ENCODE measurements around the gene HYDIN. TPM values are rescaled to one million over a fixed set of nuclear protein-coding genes. Genes with fewer than 3 reads are reported as not detected.

Gene HYDIN
- total and polyA plus RNA-seq, 4 donors: 0.14 to 3.0 (median 0.60) TPM

DNA sequence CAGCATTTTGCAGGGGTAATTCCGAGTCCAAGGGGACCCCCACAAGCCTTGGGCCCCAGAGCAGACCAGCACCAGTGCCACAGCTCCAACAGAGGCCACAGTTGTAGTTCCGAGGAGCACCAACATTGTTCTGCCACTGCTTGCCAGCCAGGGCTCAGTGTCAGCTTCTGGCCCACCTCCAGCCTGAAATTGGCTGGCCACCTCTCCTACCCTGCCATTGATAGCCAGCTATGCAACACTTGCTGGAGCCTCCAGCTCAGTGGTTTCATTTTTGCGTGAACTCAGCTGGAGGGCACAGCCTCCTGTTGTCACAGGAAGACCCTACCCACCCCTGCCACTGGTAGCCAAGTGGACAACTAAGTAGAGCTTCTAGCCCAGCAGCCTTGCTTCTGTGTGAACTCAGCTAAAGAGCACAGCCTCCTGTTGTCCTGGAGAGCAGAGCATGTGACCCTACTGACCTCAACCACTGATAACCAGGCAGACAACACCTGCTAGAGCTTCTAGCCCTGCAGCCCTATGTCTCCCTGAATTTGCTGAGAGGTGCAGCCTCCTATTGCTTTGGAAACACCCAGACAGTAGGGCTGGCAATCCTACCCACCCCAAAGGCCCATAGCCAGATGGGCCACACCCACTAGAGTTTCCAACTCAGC, 24.9 kb downstream of the HYDIN start:
- Histone ChIP-seq H3K27me3 (ENCODE audit: control insufficient read depth in 4 of 4, insufficient read depth in 4 of 4, low read length in 3 of 4) (no peaks in the 10 kb centered on the region), H3K4me3 (ENCODE audit: low read depth in 1 of 3, low read length in 3 of 3) (no peak overlapping the region), H3K36me3 (ENCODE audit: control insufficient read depth in 4 of 4, insufficient read depth in 3 of 4, low read depth in 1 of 4, low read length in 3 of 4) (no peaks in the 10 kb centered on the region), H3K4me1 (ENCODE audit: control insufficient read depth in 4 of 4, insufficient read depth in 4 of 4, low read length in 3 of 4) (no peaks in the 10 kb centered on the region), H3K27ac (ENCODE audit: low read depth in 1 of 2, low read length in 2 of 2) (no peak overlapping the region), H3K9me3 (ENCODE audit: control insufficient read depth in 4 of 4, low read length in 3 of 4) (peaks cover 0 to 9% (median 3%) of the 10 kb centered on the region in 4 donors), H3K9ac (ENCODE audit: low read depth in 1 of 2, low read length in 2 of 2) (no peak overlapping the region)
- peak; percentile 8 for TF ChIP-seq SP1 (IDR thresholded peaks at IDR 0.05)
- peak in 1 of 2 donors; percentile 48 for TF ChIP-seq RXRA (IDR thresholded peaks at IDR 0.05)
- TF ChIP-seq JUND (IDR thresholded peaks at IDR 0.05): no peak
- peak in 1 of 2 donors; percentile 42 for TF ChIP-seq RAD21 (IDR thresholded peaks at IDR 0.05)
- no peak for DNase-seq (ENCODE audit: low spot score)
- WGBS: 41% methylated on average over 3 of the region's 3 CpGs

DNA sequence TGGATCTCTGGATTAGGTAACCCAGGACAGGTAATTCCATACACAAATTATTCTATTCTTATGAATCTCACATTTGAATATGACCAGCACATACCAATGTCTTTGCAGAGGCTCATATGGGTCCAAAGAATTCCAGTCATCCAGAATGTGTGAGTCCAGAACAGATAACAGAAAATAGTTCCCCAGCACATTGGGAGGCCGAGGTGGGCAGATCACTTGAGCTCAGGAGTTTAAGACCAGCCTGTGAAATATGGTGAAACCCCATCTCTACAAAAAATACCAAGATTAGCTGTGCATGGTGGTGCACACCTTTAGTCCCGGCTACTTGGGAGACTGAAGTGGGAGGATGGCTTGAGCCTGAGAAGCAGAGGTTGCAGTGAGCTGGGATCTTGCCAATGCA, 26.9 kb downstream of the HYDIN start:
- no peaks in the 10 kb centered on the region for H3K27me3 ChIP-seq (ENCODE audit: control insufficient read depth in 4 of 4, insufficient read depth in 4 of 4, low read length in 3 of 4)
- no peak overlapping the region for H3K4me3 ChIP-seq (ENCODE audit: low read depth in 1 of 3, low read length in 3 of 3)
- H3K9ac ChIP-seq (ENCODE audit: low read depth in 1 of 2, low read length in 2 of 2): no peak overlapping the region
- TF ChIP-seq, protein P1, sequence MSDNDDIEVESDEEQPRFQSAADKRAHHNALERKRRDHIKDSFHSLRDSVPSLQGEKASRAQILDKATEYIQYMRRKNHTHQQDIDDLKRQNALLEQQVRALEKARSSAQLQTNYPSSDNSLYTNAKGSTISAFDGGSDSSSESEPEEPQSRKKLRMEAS (IDR thresholded peaks at IDR 0.05): no peak
- TF ChIP-seq, protein P2, sequence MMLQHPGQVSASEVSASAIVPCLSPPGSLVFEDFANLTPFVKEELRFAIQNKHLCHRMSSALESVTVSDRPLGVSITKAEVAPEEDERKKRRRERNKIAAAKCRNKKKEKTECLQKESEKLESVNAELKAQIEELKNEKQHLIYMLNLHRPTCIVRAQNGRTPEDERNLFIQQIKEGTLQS (IDR thresholded peaks at IDR 0.05): no peak
- TF ChIP-seq NR2F2 (IDR thresholded peaks at IDR 0.05) (no peak), RAD21 (IDR thresholded peaks at IDR 0.05) (no peak), FOXA2 (IDR thresholded peaks at IDR 0.05) (no peak), HNF4G (IDR thresholded peaks at IDR 0.05) (no peak), HNF4A (conservative IDR thresholded peaks at IDR 0.05) (no peak), YY1 (IDR thresholded peaks at IDR 0.05) (no peak)
- TF ChIP-seq, protein P3, sequence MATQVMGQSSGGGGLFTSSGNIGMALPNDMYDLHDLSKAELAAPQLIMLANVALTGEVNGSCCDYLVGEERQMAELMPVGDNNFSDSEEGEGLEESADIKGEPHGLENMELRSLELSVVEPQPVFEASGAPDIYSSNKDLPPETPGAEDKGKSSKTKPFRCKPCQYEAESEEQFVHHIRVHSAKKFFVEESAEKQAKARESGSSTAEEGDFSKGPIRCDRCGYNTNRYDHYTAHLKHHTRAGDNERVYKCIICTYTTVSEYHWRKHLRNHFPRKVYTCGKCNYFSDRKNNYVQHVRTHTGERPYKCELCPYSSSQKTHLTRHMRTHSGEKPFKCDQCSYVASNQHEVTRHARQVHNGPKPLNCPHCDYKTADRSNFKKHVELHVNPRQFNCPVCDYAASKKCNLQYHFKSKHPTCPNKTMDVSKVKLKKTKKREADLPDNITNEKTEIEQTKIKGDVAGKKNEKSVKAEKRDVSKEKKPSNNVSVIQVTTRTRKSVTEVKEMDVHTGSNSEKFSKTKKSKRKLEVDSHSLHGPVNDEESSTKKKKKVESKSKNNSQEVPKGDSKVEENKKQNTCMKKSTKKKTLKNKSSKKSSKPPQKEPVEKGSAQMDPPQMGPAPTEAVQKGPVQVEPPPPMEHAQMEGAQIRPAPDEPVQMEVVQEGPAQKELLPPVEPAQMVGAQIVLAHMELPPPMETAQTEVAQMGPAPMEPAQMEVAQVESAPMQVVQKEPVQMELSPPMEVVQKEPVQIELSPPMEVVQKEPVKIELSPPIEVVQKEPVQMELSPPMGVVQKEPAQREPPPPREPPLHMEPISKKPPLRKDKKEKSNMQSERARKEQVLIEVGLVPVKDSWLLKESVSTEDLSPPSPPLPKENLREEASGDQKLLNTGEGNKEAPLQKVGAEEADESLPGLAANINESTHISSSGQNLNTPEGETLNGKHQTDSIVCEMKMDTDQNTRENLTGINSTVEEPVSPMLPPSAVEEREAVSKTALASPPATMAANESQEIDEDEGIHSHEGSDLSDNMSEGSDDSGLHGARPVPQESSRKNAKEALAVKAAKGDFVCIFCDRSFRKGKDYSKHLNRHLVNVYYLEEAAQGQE (IDR thresholded peaks at IDR 0.05): no peak
- TF ChIP-seq, protein P4, sequence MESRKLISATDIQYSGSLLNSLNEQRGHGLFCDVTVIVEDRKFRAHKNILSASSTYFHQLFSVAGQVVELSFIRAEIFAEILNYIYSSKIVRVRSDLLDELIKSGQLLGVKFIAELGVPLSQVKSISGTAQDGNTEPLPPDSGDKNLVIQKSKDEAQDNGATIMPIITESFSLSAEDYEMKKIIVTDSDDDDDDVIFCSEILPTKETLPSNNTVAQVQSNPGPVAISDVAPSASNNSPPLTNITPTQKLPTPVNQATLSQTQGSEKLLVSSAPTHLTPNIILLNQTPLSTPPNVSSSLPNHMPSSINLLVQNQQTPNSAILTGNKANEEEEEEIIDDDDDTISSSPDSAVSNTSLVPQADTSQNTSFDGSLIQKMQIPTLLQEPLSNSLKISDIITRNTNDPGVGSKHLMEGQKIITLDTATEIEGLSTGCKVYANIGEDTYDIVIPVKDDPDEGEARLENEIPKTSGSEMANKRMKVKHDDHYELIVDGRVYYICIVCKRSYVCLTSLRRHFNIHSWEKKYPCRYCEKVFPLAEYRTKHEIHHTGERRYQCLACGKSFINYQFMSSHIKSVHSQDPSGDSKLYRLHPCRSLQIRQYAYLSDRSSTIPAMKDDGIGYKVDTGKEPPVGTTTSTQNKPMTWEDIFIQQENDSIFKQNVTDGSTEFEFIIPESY (IDR thresholded peaks at IDR 0.05): no peak
- no peak overlapping the region for H3K27ac ChIP-seq (ENCODE audit: low read depth in 1 of 2, low read length in 2 of 2)
- peaks cover 0 to 12% (median 5%) of the 10 kb centered on the region in 4 donors for H3K9me3 ChIP-seq (ENCODE audit: control insufficient read depth in 4 of 4, low read length in 3 of 4)
- 76% methylated on average over 2 of the region's 2 CpGs for WGBS
- H3K4me1 ChIP-seq (ENCODE audit: control insufficient read depth in 4 of 4, insufficient read depth in 4 of 4, low read length in 3 of 4): no peaks in the 10 kb centered on the region
- H3K36me3 ChIP-seq (ENCODE audit: control insufficient read depth in 4 of 4, insufficient read depth in 3 of 4, low read depth in 1 of 4, low read length in 3 of 4): no peaks in the 10 kb centered on the region
- no peak for DNase-seq (ENCODE audit: low spot score)

Measured in liver (tissue), 9 donors.